H1 (cell line): ENCODE data around the gene SMIM38. TPM values are rescaled to one million over a fixed set of nuclear protein-coding genes. Genes with fewer than 3 reads are reported as not detected.

Experiments used
- CTCF ChIA-PET: fragments of 300-600 bp; sonication (Branson Sonifier 250); formaldehyde crosslinking; loops from one replicate; lab custom pipeline; 2021; ENCODE audit not compliant: partially characterized antibody; lab: Charles Lee
- POLR2A ChIA-PET: fragments of 300-600 bp; sonication (Branson Sonifier 250); formaldehyde crosslinking; loops from one replicate; lab custom pipeline; 2021; ENCODE audit warnings: inconsistent platforms; ENCODE audit not compliant: partially characterized antibody; lab: Charles Lee
- DNase-seq, 2 experiments: peaks; one replicate each; pipeline versions ENCODE4 v3.0.0 to v3.0.0-alpha.2; 2010 to 2022; ENCODE audit warnings: low spot score in 2 of 2, low read depth in 1 of 2, mixed read lengths in 1 of 2
- FAIRE-seq: peaks from 2 replicates; lab custom pipeline; 2011; peaks lifted over from hg19 to GRCh38; lab: Jason Lieb, UNC
- H2AFZ ChIP-seq: 2 replicates; pipeline ENCODE4 v1.8.1; 2012; ENCODE audit warnings: low read length, inconsistent platforms
- H2AK5ac ChIP-seq: 2 replicates; pipeline ENCODE4 v1.6.1; 2013; ENCODE audit warnings: low read depth, low read length
- H2BK120ac ChIP-seq: replicated peaks from 2 replicates; pipeline ENCODE3; 2013; ENCODE audit warnings: low read depth, low read length, inconsistent platforms
- H2BK12ac ChIP-seq: 2 replicates; pipeline ENCODE4 v1.6.1; 2013; ENCODE audit warnings: low read depth, low read length
- H2BK15ac ChIP-seq: 2 replicates; pipeline ENCODE4 v1.6.1; 2013; ENCODE audit warnings: low read length
- H2BK20ac ChIP-seq: 2 replicates; pipeline ENCODE4 v1.6.1; 2013; ENCODE audit warnings: low read length
- H2BK5ac ChIP-seq: 2 replicates; pipeline ENCODE4 v1.6.1; 2013; ENCODE audit warnings: low read depth, low read length
- H3K14ac ChIP-seq: 2 replicates; pipeline ENCODE4 v1.6.1; 2013; ENCODE audit warnings: inconsistent platforms; ENCODE audit not compliant: insufficient read length
- H3K18ac ChIP-seq: 2 replicates; pipeline ENCODE4 v1.6.1; 2013; ENCODE audit warnings: low read length; ENCODE audit errors: extremely low read depth
- H3K23ac ChIP-seq: 2 replicates; pipeline ENCODE4 v1.6.1; 2013; ENCODE audit warnings: inconsistent platforms; ENCODE audit not compliant: insufficient read length
- H3K23me2 ChIP-seq: 2 replicates; pipeline ENCODE4 v1.6.1; 2013; ENCODE audit warnings: low read depth, low read length
- H3K27ac ChIP-seq: 2 replicates; pipeline ENCODE4 v1.6.1; 2011; ENCODE audit warnings: low read depth, low read length, inconsistent platforms
- H3K27me3 ChIP-seq, 4 experiments: replicated peaks in 1 of 4; 1 replicate in 1 of 4; 2 replicates in 3 of 4; pipeline versions ENCODE4 v1.6.1 to v1.8.1; 2011 to 2013; ENCODE audit warnings: low read length in 3 of 4, mild to moderate bottlenecking in 3 of 4, inconsistent platforms in 2 of 4, mixed read lengths in 2 of 4, moderate library complexity in 1 of 4; ENCODE audit not compliant: control insufficient read depth in 3 of 4, insufficient read depth in 3 of 4; ENCODE audit errors: extremely low read depth in 1 of 4
- H3K36me3 ChIP-seq, 4 experiments: 2 replicates each; pipeline versions ENCODE4 v1.6.1 to v1.8.1; 2011 to 2013; ENCODE audit warnings: mild to moderate bottlenecking in 4 of 4, low read length in 3 of 4, moderate library complexity in 2 of 4, control low read depth in 1 of 4, inconsistent platforms in 1 of 4; ENCODE audit not compliant: insufficient read depth in 4 of 4, control insufficient read depth in 2 of 4
- H3K4ac ChIP-seq: replicated peaks from 2 replicates; pipeline ENCODE3; 2013; ENCODE audit warnings: low read length, low read depth, mixed read lengths, inconsistent platforms; ENCODE audit not compliant: insufficient read length
- H3K4me1 ChIP-seq, 4 experiments: replicated peaks in 1 of 4; 1 replicate in 1 of 4; 2 replicates in 3 of 4; pipeline versions ENCODE4 v1.6.1 to v1.8.1; 2011 to 2013; ENCODE audit warnings: low read length in 3 of 4, inconsistent platforms in 2 of 4, mixed read lengths in 1 of 4; ENCODE audit not compliant: insufficient read depth in 4 of 4, control insufficient read depth in 3 of 4
- H3K4me2 ChIP-seq, 2 experiments: 2 replicates each; pipeline versions ENCODE4 v1.6.1 to v1.8.1; 2011 to 2013; ENCODE audit warnings: low read depth in 2 of 2, low read length in 2 of 2, control low read depth in 1 of 2, inconsistent platforms in 1 of 2, mild to moderate bottlenecking in 1 of 2; ENCODE audit not compliant: insufficient read depth in 1 of 2
- H3K4me3 ChIP-seq, 4 experiments: fragments of 200-600, 300-600 bp in 1 of 4; sonication (generic), shearing (Covaris generic), sonication (Bioruptor Twin) in 1 of 4; 2 replicates each; pipeline versions ENCODE4 v1.5.1 to v1.8.1; 2011 to 2016; ENCODE audit warnings: low read length in 4 of 4, low read depth in 3 of 4, control low read depth in 2 of 4, inconsistent platforms in 2 of 4, mild to moderate bottlenecking in 2 of 4, mixed read lengths in 1 of 4, moderate library complexity in 1 of 4; ENCODE audit not compliant: insufficient read depth in 2 of 4; ENCODE audit errors: extremely low read depth in 1 of 4
- H3K56ac ChIP-seq: replicated peaks from 2 replicates; pipeline ENCODE3; 2013; ENCODE audit warnings: low read depth, mild to moderate bottlenecking, mixed read lengths, low read length, inconsistent platforms; ENCODE audit not compliant: insufficient read length
- H3K79me1 ChIP-seq: 2 replicates; pipeline ENCODE4 v1.6.1; 2013; ENCODE audit warnings: low read depth, low read length, control low read depth
- H3K79me2 ChIP-seq, 2 experiments: 2 replicates each; pipeline versions ENCODE4 v1.6.1 to v1.8.1; 2012 to 2013; ENCODE audit warnings: low read length in 2 of 2, mild to moderate bottlenecking in 2 of 2, inconsistent platforms in 1 of 2; ENCODE audit not compliant: insufficient read depth in 2 of 2, control insufficient read depth in 1 of 2
- H3K9ac ChIP-seq, 4 experiments: replicated peaks in 1 of 4; 1 replicate in 1 of 4; 2 replicates in 3 of 4; pipeline versions ENCODE4 v1.6.1 to v1.8.1; 2011 to 2013; ENCODE audit warnings: low read depth in 3 of 4, low read length in 3 of 4, control low read depth in 2 of 4, mild to moderate bottlenecking in 2 of 4, moderate library complexity in 2 of 4, inconsistent platforms in 1 of 4; ENCODE audit errors: extremely low read depth in 1 of 4
- H3K9me3 ChIP-seq, 2 experiments: 2 replicates each; pipeline versions ENCODE4 v1.6.1 to v1.8.1; 2012 to 2013; ENCODE audit warnings: mild to moderate bottlenecking in 2 of 2, moderate library complexity in 2 of 2, control low read depth in 1 of 2, inconsistent platforms in 1 of 2, low read depth in 1 of 2, low read length in 1 of 2, mixed read lengths in 1 of 2; ENCODE audit not compliant: insufficient read depth in 2 of 2
- H4K20me1 ChIP-seq, 2 experiments: replicated peaks in 1 of 2; 2 replicates each; pipeline versions ENCODE3 to v1.8.1; 2011 to 2013; ENCODE audit warnings: inconsistent platforms in 2 of 2, low read length in 2 of 2, mild to moderate bottlenecking in 1 of 2; ENCODE audit not compliant: insufficient read depth in 2 of 2, control insufficient read depth in 1 of 2
- H4K5ac ChIP-seq: 2 replicates; pipeline ENCODE4 v1.6.1; 2013; ENCODE audit warnings: low read length, low read depth, mixed read lengths, inconsistent platforms; ENCODE audit not compliant: insufficient read length
- H4K8ac ChIP-seq: 2 replicates; pipeline ENCODE4 v1.8.0; 2013; ENCODE audit warnings: mild to moderate bottlenecking, moderate library complexity, low read length, inconsistent platforms; ENCODE audit not compliant: insufficient read depth; ENCODE audit errors: extremely low read depth
- H4K91ac ChIP-seq: replicated peaks from 2 replicates; pipeline ENCODE3; 2013; ENCODE audit warnings: low read length, mixed read lengths, inconsistent platforms; ENCODE audit not compliant: insufficient read length
- CBX5 ChIP-seq: fragments of 300-800, 300-1000 bp; sonication (generic); IDR thresholded peaks from 2 replicates; pipeline ENCODE4 v1.7.1; 2016; ENCODE audit warnings: antibody characterized with exemption, low read length, low read depth
- CBX8 ChIP-seq: fragments of 300-800, 300-1000 bp; sonication (generic); IDR thresholded peaks from 2 replicates; pipeline ENCODE4 v1.7.1; 2016; ENCODE audit warnings: low read depth, low read length, borderline replicate concordance
- CHD2 ChIP-seq: IDR thresholded peaks from 2 replicates; pipeline ENCODE4 v1.6.1; 2012; ENCODE audit warnings: low read length, improper control_type of control experiment
- CTCF ChIP-seq, 3 experiments: IDR thresholded peaks; 1 replicate in 2 of 3; 2 replicates in 1 of 3; pipeline versions ENCODE4 v1.5.1 to v1.6.1; 2011; ENCODE audit warnings: low read length in 3 of 3, mild to moderate bottlenecking in 3 of 3, inconsistent platforms in 2 of 3, low read depth in 1 of 3, moderate library complexity in 1 of 3; ENCODE audit not compliant: insufficient read depth in 1 of 3; ENCODE audit errors: control extremely low read depth in 1 of 3
- JUND ChIP-seq: IDR thresholded peaks from 2 replicates; pipeline ENCODE4 v1.6.1; 2011; ENCODE audit warnings: mild to moderate bottlenecking, improper control_type of control experiment, low read length
- NRF1 ChIP-seq: IDR thresholded peaks from 2 replicates; pipeline ENCODE4 v1.6.1; 2011; ENCODE audit warnings: mild to moderate bottlenecking, low read depth, low read length, improper control_type of control experiment
- SP4 ChIP-seq: IDR thresholded peaks from 2 replicates; pipeline ENCODE4 v1.6.1; 2012; ENCODE audit warnings: low read length, inconsistent platforms
- SUZ12 ChIP-seq: fragments of 200-600 bp; sonication (generic); IDR thresholded peaks from 2 replicates; pipeline ENCODE4 v1.6.1; 2012; ENCODE audit warnings: mild to moderate bottlenecking, inconsistent platforms, low read length, moderate library complexity, mixed read lengths
- TBP ChIP-seq: IDR thresholded peaks from 2 replicates; pipeline ENCODE4 v1.6.1; 2011; ENCODE audit warnings: low read depth, low read length, improper control_type of control experiment
- WGBS, 2 experiments: shearing (Covaris generic) in 1 of 2; methylation state at CpG; one replicate each; pipeline versions ENCODE4 v1.1.6 to v1.1.7; 2013 to 2015; ENCODE audit warnings: low lambda C conversion rate in 2 of 2, mixed read lengths in 2 of 2, inconsistent platforms in 1 of 2, low coverage in 1 of 2, missing lambda C conversion rate in 1 of 2; ENCODE audit not compliant: insufficient replicate concordance in 2 of 2, insufficient coverage in 1 of 2, insufficient read length in 1 of 2; ENCODE audit errors: extremely low coverage in 1 of 2, missing lambda C conversion rate in 1 of 2; 5-methylcytosine and 5-hydroxymethylcytosine counted together
- polyA plus RNA-seq, 7 experiments: library from polyadenylated mRNA; depleted of rRNA in 3 of 7; stranded (reverse) in 5 of 7; unstranded in 2 of 7; fragments of >200 nt in 5 of 7; fragments of 200-250 nt in 2 of 7; gene quantifications; 1 replicate in 5 of 7; 2 replicates in 1 of 7; 4 replicates in 1 of 7; pipeline versions ENCODE4 v1.2.1 to v1.2.3, GENCODE V29; 2011 to 2013; ENCODE audit warnings: missing spikeins in 2 of 7, mixed read lengths in 2 of 7
- total RNA-seq: library from RNA; stranded (reverse); fragmentation: NEBNext Ultra II Directional; extraction: Animal tissue kit (Norgen Biotek cat#: 25700); gene quantifications from 2 replicates; pipeline ENCODE4 v1.2.1, GENCODE V29; 2021

Gene SMIM38
- total and polyA plus RNA-seq, 2 of the 8 experiments (the other 6 are each of a cell fraction or from before 2014, with no cell fraction given) = 0.17 to 0.20 TPM

GRCh38 chr11:69178819-69179482 is 23.2 kb downstream of the SMIM38 start:
- H3K14ac ChIP-seq = no peak overlapping the region
- TF ChIP-seq JUND = no peak
- TF ChIP-seq TBP = no peak
- TF ChIP-seq CBX8 = no peak
- TF ChIP-seq NRF1 = no peak
- TF ChIP-seq SP4 = no peak
- TF ChIP-seq CBX5 = no peak
- TF ChIP-seq SUZ12 = no peak
- no peak for TF ChIP-seq CHD2
- no peak for TF ChIP-seq CTCF (IDR thresholded peaks at IDR 0.05; ENCODE audit: control extremely low read depth in 1 of 3, insufficient read depth in 1 of 3, low read depth in 1 of 3, low read length in 3 of 3)
- no peak overlapping the region for H3K56ac ChIP-seq
- 89% methylated on average over 9 of the region's 9 CpGs; no CpG with 5 or more reads in 1 of the 2 experiments for WGBS, 2 experiments
- H3K9ac ChIP-seq = no peak overlapping the region
- no peak overlapping the region for H4K91ac ChIP-seq
- POLR2A ChIA-PET = no interaction called here
- H4K5ac ChIP-seq = no peak overlapping the region
- no peak overlapping the region for H2AFZ ChIP-seq
- no peak for FAIRE-seq
- H2BK20ac ChIP-seq = no peak overlapping the region
- no peak overlapping the region for H3K4me3 ChIP-seq
- H3K18ac ChIP-seq = no peak overlapping the region
- H2BK15ac ChIP-seq = no peak overlapping the region
- no peaks in the 10 kb centered on the region for H4K20me1 ChIP-seq
- no peak overlapping the region for H3K4ac ChIP-seq
- H2BK5ac ChIP-seq = no peak overlapping the region
- no peaks in the 10 kb centered on the region; the same call in 1 of the 2 replicates for H3K23me2 ChIP-seq
- H3K36me3 ChIP-seq = no peaks in the 10 kb centered on the region
- no peak overlapping the region for H2BK12ac ChIP-seq
- H3K4me2 ChIP-seq = no peak overlapping the region
- no peaks in the 10 kb centered on the region for H3K79me2 ChIP-seq
- H2BK120ac ChIP-seq = no peak overlapping the region
- no peak overlapping the region for H3K27ac ChIP-seq
- H2AK5ac ChIP-seq = no peak overlapping the region
- H3K9me3 ChIP-seq = 0 out of 4 replicates have a peak, but pooled peaks cover 0 to 4% of the 10 kb centered on the region in 2 experiments
- CTCF ChIA-PET = interaction anchor here (1.6 to 2.4 kb wide), 2 partner anchors 32 to 48 kb away, joined by 4 to 7 read pairs; no protein-coding TSS in a partner anchor
- no peaks in the 10 kb centered on the region for H3K27me3 ChIP-seq
- H3K4me1 ChIP-seq = no peaks in the 10 kb centered on the region; a peak in 1 of 7 replicates
- no peaks in the 10 kb centered on the region for H3K79me1 ChIP-seq
- DNase-seq = no peak
- H3K23ac ChIP-seq = no peak overlapping the region
- no peak overlapping the region; the same call in 1 of the 2 replicates for H4K8ac ChIP-seq
